Measurements from ENCODE around the gene KLF16. TPM values are rescaled to one million over a fixed set of nuclear protein-coding genes. Genes with fewer than 3 reads are reported as not detected.

The KLF16 gene
- total RNA-seq, 1 donor from 2014 or later = 52.4 TPM

DNA sequence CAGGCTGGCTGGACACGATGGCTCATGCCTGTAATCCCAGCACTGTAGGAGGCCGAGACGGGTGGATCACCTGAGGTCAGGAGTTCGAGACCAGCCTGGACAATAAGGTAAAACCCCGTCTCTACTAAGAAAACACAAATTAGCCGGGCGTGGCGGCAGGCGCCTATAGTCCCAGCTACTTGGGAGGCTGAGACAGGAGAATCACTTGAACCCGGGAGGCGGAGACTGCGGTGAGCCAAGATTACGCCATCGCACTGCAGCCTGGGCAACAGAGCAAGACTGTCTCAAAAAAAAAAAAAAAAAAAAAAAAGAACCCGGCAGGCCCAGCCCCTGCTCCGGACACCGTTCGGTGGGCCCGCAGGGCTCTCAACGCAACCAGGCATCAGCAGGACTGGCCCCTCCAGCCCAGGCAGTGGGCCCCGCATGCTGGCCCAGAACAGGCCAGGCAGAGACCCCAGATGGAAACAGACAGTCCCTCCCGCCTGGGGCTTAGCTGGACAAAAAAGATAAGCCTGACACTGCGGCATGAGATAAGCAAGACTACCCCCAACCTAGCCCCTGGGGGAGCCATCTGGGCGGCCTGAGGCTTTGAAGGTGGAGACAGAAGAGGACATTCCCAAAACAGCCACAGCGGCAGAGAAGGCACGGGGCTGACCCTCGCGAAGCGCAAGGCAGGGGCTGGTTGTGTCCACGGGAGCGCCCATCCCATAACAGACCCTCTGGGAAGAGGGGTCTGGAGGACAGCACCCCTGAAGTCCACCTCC, 26.7 kb downstream of the KLF16 start:
- H4K20me1 ChIP-seq (ENCODE audit: insufficient read depth, low read length) = peaks cover 96% of the 10 kb centered on the region

DNA sequence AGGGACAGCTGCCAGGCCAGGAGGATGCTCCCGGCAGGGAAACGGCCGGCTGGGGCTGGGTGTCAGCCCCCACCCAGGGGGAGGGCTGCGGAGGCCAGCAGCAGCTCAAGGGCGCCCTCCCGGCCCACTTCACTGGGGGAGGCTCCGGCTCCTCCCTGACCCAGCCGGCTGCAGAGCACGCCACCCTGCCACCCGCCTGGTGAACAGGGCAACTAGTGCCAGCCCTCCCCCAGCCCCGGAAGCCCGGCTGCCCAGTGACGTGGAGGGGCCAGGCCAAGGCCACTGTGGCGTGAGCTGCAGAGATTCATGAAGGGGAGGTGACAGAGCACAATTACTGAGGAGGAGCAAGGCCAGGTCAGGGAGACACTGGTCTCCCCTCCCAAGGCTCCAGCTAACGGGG, 29.8 kb downstream of the KLF16 start:
- peaks cover 80% of the 10 kb centered on the region for H4K20me1 ChIP-seq (ENCODE audit: insufficient read depth, low read length)

More for the DNA sequence above, 26.7 kb downstream of the KLF16 start:
- H3K36me3 ChIP-seq (ENCODE audit: insufficient read depth, low read length) = no peaks in the 10 kb centered on the region
- H3K9me3 Mint-ChIP-seq (ENCODE audit: unreplicated experiment) = no peaks in the 10 kb centered on the region
- H3K27me3 Mint-ChIP-seq (ENCODE audit: low read depth, unreplicated experiment) = no peaks in the 10 kb centered on the region
- no peak overlapping the region for H3K4me3 ChIP-seq (ENCODE audit: insufficient read depth, low read depth, low read length)
- H3K27ac ChIP-seq (ENCODE audit: low read depth, low read length) = no peak overlapping the region
- FAIRE-seq (no peak), DNase-seq (ENCODE audit: low read depth) (no peak)
- H3K4me1 Mint-ChIP-seq (ENCODE audit: low read depth, unreplicated experiment) = peaks cover 8% of the 10 kb centered on the region
- H3K4me1 ChIP-seq (ENCODE audit: insufficient read depth, low read length) = no peaks in the 10 kb centered on the region
- no peak overlapping the region for H3K4me3 Mint-ChIP-seq (ENCODE audit: unreplicated experiment)
- peaks cover 92% of the 10 kb centered on the region for H3K79me2 ChIP-seq (ENCODE audit: insufficient read depth, low read length)
- no peak overlapping the region for H3K9ac ChIP-seq (ENCODE audit: low read length)
- H3K4me2 ChIP-seq (ENCODE audit: low read length) = no peak overlapping the region
- H2AFZ ChIP-seq (ENCODE audit: low read depth, low read length) = no peak overlapping the region
- no peak overlapping the region for H3K27ac Mint-ChIP-seq (ENCODE audit: unreplicated experiment)
- H3K36me3 Mint-ChIP-seq (ENCODE audit: low read depth, unreplicated experiment) = peaks cover 3% of the 10 kb centered on the region
- TF ChIP-seq EZH2 (IDR thresholded peaks at IDR 0.05; ENCODE audit: insufficient read depth, low read length) = no peak
- TF ChIP-seq, protein P1, sequence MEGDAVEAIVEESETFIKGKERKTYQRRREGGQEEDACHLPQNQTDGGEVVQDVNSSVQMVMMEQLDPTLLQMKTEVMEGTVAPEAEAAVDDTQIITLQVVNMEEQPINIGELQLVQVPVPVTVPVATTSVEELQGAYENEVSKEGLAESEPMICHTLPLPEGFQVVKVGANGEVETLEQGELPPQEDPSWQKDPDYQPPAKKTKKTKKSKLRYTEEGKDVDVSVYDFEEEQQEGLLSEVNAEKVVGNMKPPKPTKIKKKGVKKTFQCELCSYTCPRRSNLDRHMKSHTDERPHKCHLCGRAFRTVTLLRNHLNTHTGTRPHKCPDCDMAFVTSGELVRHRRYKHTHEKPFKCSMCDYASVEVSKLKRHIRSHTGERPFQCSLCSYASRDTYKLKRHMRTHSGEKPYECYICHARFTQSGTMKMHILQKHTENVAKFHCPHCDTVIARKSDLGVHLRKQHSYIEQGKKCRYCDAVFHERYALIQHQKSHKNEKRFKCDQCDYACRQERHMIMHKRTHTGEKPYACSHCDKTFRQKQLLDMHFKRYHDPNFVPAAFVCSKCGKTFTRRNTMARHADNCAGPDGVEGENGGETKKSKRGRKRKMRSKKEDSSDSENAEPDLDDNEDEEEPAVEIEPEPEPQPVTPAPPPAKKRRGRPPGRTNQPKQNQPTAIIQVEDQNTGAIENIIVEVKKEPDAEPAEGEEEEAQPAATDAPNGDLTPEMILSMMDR (IDR thresholded peaks at IDR 0.05; ENCODE audit: insufficient read depth, low read depth, low read length) = no peak
- H3K9me3 ChIP-seq (ENCODE audit: insufficient read depth, low read depth, low read length) = no peaks in the 10 kb centered on the region
- no peaks in the 10 kb centered on the region for H3K27me3 ChIP-seq (ENCODE audit: insufficient read depth, low read length)

More for the DNA sequence above, 29.8 kb downstream of the KLF16 start:
- no peak overlapping the region for H2AFZ ChIP-seq (ENCODE audit: low read depth, low read length)
- H3K36me3 Mint-ChIP-seq (ENCODE audit: low read depth, unreplicated experiment) = peaks cover 6% of the 10 kb centered on the region
- peaks cover 3% of the 10 kb centered on the region for H3K4me1 Mint-ChIP-seq (ENCODE audit: low read depth, unreplicated experiment)
- no peaks in the 10 kb centered on the region for H3K9me3 ChIP-seq (ENCODE audit: insufficient read depth, low read depth, low read length)
- H3K4me2 ChIP-seq (ENCODE audit: low read length) = no peak overlapping the region
- no peak overlapping the region for H3K9ac ChIP-seq (ENCODE audit: low read length)
- peaks cover 75% of the 10 kb centered on the region for H3K79me2 ChIP-seq (ENCODE audit: insufficient read depth, low read length)
- no peaks in the 10 kb centered on the region for H3K27me3 Mint-ChIP-seq (ENCODE audit: low read depth, unreplicated experiment)
- no peaks in the 10 kb centered on the region for H3K27me3 ChIP-seq (ENCODE audit: insufficient read depth, low read length)
- DNase-seq (ENCODE audit: low read depth) (no peak), FAIRE-seq (no peak)
- no peak for TF ChIP-seq EZH2 (IDR thresholded peaks at IDR 0.05; ENCODE audit: insufficient read depth, low read length)
- TF ChIP-seq, protein P1 (IDR thresholded peaks at IDR 0.05; ENCODE audit: insufficient read depth, low read depth, low read length) = no peak
- H3K4me1 ChIP-seq (ENCODE audit: insufficient read depth, low read length) = no peaks in the 10 kb centered on the region
- H3K27ac Mint-ChIP-seq (ENCODE audit: unreplicated experiment) = peak overlapping the region; percentile 69
- H3K27ac ChIP-seq (ENCODE audit: low read depth, low read length) = no peak overlapping the region
- no peaks in the 10 kb centered on the region for H3K9me3 Mint-ChIP-seq (ENCODE audit: unreplicated experiment)
- no peaks in the 10 kb centered on the region for H3K36me3 ChIP-seq (ENCODE audit: insufficient read depth, low read length)
- no peak overlapping the region for H3K4me3 Mint-ChIP-seq (ENCODE audit: unreplicated experiment)
- H3K4me3 ChIP-seq (ENCODE audit: insufficient read depth, low read depth, low read length) = no peak overlapping the region
